ENCODE results near the gene ZNF593OS.
A peak's percentile ranks its signal among the peaks of the same experiment; 100 is the strongest.

ZNF593OS gene

DNA sequence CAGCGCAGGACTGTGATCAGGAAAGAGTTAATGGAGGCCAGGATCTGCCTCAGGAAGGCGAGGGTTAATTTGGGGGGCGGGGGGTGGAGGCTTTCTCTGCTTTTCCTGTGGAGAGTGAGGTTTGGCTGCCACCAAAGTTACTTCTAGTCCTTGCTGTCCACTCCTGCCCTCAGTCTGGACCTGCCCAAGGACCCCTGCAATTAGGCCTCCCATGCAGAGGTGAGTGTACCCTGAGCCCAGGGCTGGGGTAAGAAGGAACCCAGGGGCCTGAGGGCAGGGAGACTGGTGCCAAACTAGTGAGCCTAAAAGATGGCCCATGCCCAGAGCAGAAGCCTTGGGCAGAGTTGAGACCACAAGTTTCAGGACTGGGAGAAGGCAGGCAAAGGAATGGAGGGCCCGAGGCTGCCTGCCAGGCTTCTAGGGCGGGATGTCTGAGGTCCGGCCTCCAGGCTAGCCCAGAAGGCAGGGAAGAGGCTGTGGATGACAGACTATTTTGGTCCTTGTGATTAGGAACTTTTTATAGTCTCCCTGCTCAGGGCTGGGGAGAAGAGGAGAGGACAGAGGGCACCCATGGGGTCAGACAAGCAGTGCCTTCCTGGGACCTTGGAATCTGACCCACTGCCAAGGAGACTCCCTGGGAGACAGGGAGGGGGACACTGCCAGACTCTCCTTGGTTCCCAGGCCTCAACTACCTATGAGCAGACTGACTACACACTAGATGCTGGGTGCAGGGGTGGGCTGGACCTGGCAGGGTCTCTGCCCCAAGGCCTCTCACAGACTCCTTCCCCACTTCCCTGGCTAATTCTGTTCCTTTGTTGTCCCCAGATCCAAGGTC lies 12.5 kb downstream of the ZNF593OS start, which contains the start of gene FAM110D:
FAM110D (plus strand) TSS at position 172 of the 835 bp plus-strand sequence. CDS start 2,213 bp downstream, outside the sequence.
- DNase-seq, result no peak

GRCh38 chr1:26158271-26158907 lies 13.2 kb downstream of the ZNF593OS start:
- DNase-seq, result no peak

GRCh38 chr1:26156285-26157038 lies 15.2 kb downstream of the ZNF593OS start:
- peak; percentile 18 for DNase-seq

DNA sequence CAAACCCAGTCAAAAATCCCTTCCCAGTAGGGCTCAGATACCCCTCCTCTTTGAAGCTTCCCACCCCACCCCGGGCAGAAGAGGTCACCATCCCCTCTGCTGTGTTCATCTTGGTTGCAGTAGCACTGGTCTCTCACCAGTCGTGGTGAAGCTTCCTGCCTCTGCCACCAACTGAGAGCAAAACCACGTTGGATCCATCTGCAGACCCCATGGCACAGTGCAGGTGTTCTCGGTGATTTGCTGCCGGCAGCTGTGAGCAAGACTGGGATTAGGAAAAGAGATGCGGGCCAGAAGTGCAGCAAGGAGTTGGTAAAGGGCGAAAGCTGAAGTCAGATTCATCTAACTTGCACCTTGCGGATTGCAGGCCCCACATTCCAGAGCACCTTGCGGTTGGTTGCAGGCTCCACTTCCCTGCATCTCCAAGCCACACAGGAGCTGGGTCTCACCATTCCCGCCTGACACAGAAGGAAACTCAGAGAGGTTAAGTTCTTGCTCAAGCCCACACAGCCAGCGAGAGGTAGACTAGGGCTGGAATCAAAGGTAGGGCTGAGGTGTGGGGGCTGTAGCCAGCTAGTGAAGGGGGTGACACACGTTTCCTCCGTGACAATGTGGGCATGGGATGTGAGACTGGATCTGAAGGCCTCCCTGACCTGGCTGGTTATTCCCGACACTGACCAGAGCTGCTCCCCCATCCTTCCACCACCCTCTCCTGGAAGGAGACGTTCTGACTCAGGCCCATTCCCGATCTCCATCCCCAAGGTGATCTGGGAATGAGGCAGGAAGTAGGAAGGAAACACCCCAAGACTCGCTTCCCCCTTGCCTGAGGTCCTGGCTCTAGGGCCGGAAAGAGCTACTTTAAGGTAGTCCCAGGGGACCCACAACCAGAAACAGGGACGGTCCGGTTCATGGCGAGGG lies 16.0 kb downstream of the ZNF593OS start:
- DNase-seq, result no peak

DNA sequence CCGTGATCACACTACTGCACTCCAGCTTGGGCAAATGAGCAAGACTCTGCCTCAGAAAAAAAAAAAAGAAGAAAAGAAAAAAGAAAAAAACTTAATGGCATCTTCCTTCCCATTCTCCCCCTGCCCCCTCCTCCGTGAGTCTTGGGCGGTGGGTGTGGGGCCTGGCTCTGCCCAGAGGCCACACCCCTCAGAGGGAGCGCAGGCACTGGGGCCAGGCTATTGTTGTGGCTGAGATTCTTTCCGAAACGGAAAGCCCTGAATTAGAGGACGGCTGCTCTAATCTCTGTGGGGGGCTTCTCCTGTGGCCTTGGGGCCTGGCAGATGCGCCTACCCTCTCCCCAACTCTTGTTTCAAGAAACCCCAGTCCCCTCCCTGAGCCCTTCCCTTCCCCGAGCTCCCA lies 16.9 kb downstream of the ZNF593OS start:
- DNase-seq, result no peak

DNA sequence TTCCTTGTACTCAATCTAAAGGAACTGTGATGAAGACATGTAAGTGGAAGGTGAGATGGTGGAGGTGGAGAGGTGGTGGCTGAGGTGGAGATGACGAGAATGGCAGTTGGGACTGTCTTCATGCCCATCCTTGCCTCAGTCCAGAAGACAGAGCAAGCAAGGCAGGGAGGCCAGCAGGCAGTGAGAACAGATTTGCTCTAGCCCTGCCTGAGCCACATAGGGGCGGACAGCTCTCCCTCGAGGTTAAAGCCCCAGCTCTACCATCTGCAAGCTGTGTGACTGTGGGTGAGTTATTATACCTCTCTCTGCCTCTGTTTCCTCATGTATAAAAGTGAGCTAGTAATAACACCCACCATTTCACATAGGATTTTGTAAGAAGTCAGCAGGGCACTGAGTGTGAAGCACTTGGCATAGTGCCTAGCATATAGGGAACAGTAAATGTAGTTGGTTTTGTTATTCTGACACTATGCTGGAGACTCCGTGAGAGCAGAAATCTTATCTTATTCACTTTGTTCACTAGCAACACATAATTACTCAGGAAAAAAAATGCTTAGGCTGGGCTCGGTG lies 17.6 kb downstream of the ZNF593OS start:
- DNase-seq, result no peak

- no peak for DNase-seq
Observed at GRCh38 chr1:26148887-26149286, 22.7 kb downstream of the ZNF593OS start.

DNA sequence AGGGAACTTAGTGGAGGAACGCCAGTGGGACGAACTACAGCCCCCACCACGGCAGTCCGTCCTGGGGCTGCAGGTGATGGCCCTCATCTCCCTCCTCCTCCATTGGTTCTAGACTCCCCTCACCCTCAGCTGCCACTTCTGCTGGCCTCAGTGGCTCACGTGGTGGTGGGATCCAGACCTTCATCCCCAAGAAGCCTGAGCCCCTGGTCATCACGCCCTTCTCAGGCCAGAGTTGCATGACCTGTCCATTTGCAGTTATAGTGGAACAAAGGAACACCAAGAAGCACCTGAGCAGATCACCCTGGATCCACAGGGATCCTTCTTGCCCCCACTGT lies 25.7 kb downstream of the ZNF593OS start:
- DNase-seq, result no peak

DNA sequence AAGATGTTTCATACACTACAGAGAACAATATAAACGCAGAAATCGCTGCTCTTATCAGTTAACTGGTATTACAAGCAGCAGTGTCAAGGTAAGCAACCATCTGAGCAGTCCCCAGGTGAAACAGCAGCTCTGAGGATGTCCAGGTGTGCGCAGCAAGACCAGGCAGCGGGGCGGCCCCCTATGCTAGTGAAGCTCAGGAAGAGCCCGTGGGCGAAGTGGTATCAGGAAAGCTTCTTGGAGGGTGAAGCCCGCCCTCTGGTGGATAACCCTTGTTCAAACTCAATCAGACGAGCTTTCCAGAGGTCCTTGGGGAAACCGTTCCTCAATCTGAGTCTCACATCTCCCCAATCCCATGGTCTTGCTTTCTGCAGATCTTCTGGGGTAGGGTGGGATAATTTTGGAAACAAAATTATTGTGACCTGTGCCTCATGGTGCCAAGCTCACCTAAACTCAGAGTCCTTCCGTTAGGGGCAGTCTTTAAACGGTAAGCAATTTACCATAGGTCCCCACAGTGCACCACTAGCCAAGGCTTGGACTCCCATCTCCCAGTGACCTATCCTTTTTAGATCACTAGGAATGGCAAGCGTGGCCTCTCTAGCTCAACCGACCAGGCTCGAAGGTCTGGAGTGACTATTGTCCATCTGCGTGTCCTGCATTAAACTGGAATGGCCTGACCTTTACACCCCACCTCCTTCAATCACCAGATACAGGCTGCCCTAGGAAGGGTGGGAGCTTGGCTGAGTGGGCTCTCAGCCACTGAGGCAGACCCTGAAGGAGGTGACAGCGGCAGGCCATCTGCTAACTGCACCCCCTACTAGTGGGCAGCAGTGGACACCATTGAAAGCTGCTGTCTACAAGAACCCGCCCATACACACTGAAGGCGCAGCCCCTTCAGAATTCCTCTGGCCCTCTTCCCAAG lies 26.3 kb downstream of the ZNF593OS start:
- DNase-seq, result peak; percentile 89

DNA sequence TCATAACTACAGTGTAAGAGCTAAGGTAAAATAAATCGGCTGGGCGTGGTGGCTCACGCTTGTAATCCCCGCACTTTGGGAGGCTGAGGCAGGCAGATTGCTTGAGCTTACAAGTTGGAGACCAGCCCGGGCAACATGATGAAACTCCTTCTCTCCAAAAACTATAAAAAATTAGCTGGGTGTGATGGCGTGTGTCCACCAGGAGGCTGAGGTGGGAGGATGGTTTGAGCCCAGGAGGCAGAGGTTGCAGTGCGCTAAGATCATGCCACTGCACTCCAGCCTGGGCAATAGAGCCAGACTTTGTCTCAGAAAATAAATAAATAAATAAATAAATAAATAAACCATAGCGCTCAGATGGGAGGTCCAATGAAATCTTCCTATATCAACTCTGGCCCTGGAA lies 29.5 kb downstream of the ZNF593OS start:
- no peak for DNase-seq

GRCh38 chr1:26138974-26139558 lies 32.6 kb downstream of the ZNF593OS start:
- DNase-seq, result no peak

- no peak for DNase-seq
Observed at GRCh38 chr1:26134466-26134865, 37.2 kb downstream of the ZNF593OS start.

DNA sequence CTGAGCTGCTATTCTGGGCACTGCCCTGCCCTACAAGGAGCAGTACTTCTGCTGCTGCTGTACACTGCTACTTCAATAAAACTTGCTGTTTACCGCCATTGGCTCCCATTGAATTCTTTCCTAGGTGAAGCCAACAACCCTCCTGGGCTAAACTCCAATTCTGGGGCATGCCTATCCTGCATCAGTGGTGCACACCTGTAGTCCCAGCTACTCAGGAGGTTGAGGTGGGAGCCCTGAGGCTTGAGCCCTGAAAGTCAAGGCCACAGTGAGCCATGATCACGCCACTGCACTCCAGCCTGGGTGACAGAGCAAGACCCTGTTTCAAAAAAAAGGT lies 38.8 kb downstream of the ZNF593OS start:
- no peak for DNase-seq

GRCh38 chr1:26132128-26132833 lies 39.4 kb downstream of the ZNF593OS start:
- DNase-seq, result no peak

DNA sequence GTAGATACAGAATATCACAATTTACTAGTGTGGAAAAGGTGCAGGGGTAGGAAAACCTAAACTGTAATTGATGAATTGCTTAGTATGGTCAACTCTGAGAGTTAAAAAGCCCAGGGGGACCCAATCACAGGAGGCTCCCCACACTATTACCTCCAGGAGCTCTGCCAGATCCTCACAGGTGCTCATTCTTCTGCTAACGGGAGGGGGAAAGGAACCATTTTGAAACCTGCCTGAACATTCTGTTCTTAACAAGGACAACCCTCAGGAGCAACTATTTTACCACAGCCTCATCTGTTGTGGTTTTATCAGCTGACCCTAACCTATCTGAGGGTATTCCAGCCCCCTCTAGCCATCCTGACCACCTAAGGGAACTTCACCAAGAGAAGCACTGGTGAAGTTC lies 40.9 kb downstream of the ZNF593OS start:
- DNase-seq, result no peak

DNA sequence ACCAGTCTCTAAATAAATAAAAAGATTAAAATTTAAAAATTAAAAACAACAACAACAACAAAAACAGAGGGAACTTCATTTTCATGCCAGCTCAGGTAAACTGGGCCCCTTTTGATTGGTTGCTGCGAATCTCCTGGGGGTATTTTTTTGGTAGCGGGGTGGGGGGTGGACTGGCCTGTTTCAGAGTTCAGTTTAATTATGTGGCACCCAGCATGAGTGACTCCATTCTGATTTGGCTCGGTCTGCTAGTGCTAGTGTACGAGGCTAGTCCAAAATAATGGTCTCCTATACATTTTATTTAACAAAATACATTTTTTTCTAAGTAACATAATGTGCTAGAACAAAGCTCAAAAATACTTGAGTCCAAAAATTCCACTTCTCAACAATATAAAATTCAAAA lies 41.9 kb downstream of the ZNF593OS start:
- DNase-seq, result no peak

GRCh38 chr1:26127235-26128163 lies 44.1 kb downstream of the ZNF593OS start:
- DNase-seq, result peak; percentile 45

- DNase-seq, result peak; percentile 67
Observed at GRCh38 chr1:26126321-26127084, 45.1 kb downstream of the ZNF593OS start.

Measured in CD4-positive, alpha-beta T cell treated with Interleukin-6 for 4 hours (primary cell).